HG03045 (cell line): ENCODE data around the gene OPHN1.
"Not testable (repeated sequence)": the region's sequence is repeated elsewhere in the genome, so short reads cannot be mapped to it uniquely, and the experiment has no call there.

Experiments
- ATAC-seq: cut with Tn5 transposase; IDR thresholded peaks from one replicate; pipeline ENCODE4 v1.9.1; 2021; ENCODE audit warnings: mild to moderate bottlenecking, moderate library complexity; ENCODE audit not compliant: unreplicated experiment

OPHN1 gene

DNA sequence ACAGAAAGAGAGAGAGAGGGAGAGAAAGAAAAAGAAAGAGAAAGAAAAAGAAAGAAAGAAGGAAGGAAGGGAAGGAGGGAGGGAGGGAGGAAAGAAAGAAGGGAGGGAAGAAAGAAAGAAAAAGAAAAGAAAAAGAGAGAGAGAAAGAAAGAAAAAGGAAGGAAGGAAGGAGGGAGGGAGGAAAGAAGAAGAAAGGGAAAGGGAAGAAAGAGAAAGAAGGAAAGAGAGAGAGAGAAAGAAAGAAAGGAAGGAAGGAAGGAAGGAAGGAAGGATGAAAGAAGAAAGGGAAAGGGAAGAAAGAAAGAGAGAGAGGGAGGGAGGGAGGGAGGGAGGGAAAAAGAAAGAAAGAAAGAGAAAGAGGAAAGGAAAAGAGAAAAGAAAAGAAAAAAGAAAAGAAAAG is 10.8 kb downstream of the OPHN1 start:
- no peak for ATAC-seq

DNA sequence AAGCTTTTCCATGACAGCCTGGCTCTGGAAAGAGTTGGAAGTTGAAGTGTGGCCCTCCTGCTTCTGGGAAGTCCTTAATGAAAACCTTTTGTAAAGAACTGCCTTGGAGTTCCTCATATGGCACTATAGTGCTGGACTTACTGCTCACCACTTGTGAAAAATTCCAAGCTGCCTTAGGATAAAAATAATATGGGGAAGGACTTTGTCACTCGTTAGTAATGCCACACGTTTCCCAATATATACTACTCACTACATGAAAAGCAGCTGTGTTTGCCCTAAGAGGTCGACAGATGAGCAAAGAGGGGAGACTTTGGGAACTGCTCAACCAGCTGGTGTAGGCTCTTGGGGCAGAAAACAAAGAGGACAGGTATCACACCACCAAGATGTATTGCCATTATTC is 11.7 kb downstream of the OPHN1 start:
- ATAC-seq, result no peak

DNA sequence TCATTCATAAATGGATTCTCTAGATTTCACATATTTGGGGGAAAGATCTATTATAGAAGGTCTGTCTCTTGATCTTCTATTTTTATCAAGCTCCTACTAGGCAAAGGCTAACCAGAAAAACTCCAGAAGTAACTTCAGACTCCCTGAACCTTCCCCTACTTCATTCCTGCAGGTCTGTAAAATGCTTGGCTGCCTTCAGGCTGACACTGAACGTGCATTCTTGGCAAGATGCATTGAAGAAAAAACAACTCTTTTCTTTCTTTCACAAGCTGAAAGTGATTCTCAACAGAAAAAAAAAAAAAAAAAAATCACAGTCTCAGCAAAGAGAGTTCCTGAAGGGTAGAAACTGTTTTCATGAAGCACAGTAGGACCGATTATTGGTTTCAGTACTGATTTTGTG is 12.7 kb downstream of the OPHN1 start:
- ATAC-seq, result no peak

DNA sequence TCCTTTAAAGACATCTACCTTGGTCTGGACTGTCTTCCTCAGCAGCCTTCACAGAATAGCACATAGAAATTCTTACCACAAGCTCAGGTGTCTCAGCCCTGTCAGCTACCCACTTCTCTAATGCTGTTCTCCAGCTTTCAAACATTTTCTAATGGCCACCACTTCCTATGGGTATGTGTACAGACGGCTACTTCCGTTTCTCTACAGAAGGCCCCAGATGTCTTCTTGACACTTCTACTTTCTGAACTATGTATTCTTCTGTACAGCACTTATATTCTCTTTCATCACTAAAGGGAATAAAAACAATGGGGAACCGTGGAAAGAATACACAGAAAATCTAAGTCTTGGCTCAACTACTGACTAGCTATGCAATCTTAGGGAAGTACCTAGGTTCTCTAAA is 13.3 kb downstream of the OPHN1 start:
- no peak for ATAC-seq

DNA sequence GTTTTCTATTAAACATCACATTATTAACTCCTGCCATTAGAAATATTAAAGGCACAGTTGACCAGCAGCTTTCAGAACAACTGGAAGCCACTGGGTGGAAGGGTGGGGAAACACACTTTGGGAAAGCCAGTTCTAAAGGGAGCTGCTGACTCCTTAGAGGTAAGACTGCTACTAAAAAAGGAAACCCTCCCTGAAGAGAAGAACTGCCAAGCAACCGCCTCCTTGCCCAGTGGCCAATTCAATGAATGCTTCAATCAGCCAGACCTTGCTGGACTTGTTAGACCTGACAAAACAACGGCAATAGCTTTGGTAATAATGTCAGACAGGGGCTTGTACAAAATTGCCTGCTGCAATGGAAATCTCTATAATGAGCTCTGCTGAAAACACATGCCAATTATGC is 15.6 kb downstream of the OPHN1 start:
- ATAC-seq, result no peak

DNA sequence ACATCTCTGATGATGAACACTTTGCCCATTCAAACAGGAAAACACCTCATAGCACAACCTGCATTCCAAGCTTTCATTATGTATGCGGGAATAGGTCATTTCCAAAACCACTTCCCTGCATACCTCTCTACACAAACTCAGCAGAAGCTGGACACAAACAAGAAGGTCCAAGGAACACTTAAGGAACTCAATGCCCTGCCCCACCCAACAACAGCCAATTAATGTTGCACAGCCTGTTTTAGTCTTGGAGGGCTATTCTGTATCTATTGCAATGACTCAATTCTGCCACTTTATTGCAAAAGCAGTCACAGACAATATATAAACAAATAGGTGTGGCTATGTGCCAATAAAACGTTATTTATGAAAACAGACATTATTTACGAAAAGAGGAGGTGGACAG is 16.7 kb downstream of the OPHN1 start:
- ATAC-seq, result no peak

DNA sequence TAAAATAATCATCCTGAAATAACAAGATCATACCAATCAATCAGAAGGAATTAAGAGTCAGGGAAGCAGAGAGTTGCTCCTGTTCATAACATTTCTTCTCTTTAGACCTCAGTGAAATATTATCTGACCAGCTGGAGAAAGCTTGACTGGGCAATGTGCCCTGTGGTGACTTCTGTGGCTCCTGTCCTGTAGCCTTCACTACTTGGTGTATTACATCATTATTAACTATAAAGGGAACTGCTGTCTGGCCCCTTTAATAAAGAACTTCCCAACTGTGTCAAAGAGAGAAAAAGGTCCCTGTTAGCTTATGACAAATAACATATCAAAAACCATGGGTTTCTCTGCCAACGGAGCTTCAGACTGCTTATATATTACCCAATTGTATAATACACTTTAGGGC is 18.0 kb downstream of the OPHN1 start:
- ATAC-seq, result no peak

DNA sequence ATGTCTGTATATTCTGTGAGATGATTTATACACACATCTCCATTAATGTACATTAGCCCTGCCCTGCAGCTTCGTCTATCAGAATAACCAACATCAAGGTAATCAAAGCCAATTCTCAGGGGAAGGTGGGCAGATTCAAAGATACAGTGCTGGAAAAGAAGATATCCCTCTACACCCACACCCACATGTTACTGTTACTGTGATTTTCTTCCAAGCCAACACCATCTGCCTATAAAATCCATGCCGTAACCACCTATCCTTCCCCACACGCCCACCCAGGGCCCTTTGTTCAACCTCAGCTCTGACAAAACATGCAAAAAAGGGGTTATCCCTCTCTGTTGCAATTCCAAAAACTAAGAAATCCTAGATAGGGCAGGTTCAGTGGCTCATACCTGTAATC is 20.0 kb downstream of the OPHN1 start:
- no peak for ATAC-seq

DNA sequence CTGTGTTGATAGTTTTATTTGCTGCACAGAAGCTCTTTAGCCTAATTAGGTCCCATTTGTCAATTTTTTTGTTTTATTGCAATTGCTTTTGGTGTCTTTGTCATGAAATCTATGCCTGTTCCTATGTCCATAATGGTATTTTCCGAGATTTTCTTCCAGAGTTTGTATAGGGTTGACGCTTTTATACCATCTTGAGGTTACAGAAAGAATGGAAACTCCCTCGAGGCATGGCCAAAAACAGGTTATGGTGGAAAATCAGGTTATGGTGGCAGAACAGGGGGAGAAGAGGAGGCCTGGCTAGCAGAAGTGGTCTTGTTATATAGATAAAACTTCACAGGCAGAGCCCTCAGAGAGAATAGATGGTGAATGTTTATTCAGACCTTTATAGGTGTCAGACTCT is 21.6 kb downstream of the OPHN1 start:
- no peak for ATAC-seq

DNA sequence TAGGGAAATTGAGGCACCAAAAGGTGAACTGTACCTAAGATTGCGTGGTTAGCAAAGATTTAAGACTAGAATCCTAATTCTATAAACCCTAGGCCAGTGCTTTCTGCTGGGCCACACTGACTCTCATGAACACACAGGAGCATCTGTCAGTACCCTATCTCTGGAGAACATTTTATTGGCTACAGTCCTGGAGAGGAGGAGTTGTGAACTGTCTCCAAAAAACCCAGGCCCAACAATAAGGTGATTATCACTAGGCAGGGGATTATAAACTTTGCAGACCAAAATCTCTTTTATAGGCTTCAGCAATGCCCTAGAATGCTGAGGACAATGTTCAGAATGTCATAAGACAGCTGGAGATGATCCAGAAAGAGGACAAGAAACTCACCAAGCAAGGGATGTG is 24.1 kb downstream of the OPHN1 start:
- no peak for ATAC-seq

DNA sequence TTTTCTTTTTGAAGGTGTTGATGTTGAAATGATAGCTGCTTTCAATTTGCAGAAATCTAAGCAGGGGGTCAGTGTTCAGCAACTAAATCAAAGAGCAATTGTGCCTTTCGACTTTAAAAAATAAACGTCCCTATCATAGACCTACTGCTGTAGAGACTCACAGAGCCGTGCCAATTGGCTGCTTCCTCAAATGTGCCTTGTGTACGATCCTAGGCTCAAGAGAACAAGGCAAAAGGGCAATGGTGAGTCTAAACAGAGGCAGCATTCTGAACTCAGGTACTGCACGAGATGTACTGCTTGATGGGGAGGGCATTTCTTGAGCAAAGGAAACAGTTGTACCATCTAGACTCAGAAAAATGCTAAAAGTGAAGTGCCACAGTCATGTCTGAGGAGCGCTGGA is 29.8 kb downstream of the OPHN1 start:
- ATAC-seq, result no peak

DNA sequence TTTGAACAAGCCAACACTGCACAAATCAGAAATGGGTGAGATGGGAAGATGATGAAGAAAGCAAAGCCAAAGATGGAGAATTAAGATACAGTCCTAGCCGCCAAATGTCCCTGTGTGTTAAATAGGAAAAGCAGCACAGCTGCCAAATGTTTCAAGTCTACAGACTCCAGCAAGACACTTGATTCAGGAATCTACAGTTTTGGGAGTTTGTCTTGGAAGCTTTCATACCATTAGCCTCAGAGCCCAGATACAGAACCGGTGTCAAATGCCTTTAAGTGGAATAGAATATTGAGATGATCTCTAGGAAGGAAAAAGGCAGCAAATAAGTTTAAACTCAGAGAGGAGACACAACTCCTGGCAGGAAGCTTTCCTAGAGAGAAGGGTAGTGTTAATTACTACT is 30.3 kb downstream of the OPHN1 start:
- ATAC-seq, result no peak

DNA sequence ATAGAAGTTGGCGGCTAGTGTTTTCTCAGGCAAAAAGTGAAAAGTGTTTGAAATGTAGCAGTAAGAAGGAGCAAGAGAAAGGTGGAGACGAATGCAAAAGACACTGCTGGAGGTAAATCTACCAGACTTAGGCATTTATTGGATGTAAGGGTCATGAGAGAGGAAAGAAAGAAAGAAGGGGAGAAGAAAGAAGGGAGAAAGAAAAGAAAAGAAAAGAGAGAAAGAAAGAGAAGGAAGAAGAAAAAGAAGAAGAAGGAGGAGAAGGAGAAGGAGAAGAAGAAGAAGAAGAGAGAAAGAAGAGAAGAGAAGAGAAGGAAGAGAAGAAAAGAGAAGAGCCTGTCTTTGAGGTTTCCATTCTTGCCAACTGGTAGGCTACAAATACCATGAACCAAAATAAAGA is 31.2 kb downstream of the OPHN1 start:
- no peak for ATAC-seq

DNA sequence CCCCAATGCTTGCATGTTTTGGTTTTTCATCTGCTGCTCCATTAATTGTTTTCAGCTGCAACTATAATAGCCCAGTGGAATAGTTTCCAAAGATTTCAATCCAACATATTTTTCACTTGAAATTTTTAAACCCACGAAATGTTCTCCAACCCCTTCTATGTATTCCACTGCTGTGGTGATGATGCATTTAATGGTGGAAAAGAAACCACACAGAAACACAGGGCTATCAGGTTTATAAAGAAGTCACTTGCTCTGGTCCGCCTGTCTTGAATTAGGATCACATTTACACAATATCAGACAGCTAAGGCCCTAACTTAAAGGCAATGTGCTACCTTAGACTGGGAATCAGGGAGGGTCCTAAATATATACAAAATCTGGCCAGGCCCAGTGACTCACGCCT is 35.0 kb downstream of the OPHN1 start:
- no peak for ATAC-seq

DNA sequence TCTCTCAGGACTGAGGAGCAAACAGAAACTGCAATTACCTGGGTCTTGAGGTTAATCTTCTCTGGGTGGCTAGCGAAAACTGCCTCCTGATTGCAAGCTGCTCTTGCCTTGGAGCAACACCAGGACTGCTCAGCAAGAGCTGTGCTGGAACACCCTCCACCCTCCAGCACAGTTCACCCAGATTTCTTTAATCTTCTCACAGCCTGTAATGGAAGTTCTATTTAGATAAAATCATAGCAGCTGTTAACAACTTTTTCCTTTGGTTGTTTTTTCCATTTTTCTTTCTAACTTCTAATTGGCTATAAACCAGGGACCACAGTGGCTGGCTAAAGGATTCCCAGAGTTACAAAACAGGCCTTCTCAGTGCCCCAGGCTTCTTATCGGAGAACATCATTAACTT is 36.3 kb downstream of the OPHN1 start:
- ATAC-seq, result no peak

DNA sequence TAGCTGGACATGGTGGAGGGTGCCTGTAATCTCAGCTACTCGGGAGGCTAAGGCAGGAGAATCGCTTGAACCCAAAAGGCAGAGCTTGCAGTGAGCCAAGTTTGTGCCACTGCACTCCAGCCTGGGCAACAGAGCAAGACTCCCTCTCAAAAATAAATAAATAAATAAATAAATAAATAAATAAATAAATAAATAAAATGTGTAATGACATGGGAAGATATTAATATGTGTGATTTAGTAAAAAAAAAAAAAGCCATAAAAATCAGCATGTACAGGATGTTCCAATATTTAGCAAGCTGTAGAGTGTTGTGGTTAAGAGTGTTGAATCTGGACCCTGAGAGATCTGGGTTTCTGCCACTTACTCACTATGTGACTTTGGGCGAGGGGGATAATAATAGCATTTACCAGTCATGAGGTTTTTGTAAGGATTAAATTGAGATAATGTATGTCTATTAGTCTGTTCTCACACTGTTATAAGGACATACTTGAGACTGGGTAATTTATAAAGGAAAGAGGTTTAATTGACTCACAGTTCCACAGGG is 43.8 kb downstream of the OPHN1 start:
- not testable (repeated sequence) for ATAC-seq

DNA sequence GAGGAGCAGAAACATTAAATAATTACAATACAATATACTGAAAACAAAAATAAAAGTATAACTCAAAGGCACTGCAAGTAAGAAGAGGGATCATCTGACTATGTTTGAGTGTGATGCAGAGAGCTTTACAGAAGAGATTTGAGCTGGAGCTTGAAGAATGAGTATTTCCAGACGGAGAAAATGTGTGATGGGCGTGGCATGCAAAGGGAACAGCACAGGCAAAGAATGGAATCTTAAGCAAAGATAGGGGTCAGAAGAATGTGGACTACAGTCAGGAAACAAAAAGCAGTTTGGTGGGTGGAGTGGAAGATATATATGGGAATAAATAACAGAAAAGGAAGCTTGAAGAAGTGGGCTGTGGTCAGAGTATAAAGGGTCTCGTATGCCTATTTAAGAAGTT is 45.5 kb downstream of the OPHN1 start:
- ATAC-seq, result no peak

DNA sequence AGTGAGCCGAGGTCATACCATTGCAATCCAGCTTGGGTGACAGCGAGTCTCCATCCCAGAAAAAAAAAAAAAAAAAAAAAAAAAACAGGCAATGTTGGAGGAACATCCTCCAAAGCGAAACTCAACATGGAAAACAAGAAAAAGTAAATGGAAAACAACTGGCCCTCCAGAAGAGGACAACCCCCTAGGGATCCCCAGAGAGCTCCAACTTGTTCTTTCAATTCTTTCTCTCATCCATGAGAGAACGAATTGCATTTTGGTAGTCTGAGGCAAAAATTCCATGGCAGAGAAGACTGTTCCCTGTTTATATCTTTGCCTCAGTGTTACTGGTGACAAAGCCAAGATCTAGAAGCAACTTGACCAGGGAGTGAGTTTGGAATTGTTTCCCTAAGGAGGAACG is 49.8 kb downstream of the OPHN1 start:
- ATAC-seq, result no peak

DNA sequence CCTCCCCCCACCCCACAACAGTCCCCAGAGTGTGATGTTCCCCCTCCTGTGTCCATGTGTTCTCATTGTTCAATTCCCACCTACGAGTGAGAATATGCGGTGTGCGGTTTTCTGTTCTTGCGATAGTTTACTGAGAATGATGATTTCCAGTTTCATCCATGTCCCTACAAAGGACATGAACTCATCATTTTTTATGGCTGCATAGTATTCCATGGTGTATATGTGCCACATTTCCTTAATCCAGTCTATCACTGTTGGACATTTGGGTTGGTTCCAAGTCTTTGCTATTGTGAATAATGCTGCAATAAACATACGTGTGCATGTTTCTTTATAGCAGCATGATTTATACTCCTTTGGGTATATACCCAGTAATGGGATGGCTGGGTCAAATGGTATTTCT is 55.7 kb downstream of the OPHN1 start:
- ATAC-seq, result not testable (repeated sequence)

DNA sequence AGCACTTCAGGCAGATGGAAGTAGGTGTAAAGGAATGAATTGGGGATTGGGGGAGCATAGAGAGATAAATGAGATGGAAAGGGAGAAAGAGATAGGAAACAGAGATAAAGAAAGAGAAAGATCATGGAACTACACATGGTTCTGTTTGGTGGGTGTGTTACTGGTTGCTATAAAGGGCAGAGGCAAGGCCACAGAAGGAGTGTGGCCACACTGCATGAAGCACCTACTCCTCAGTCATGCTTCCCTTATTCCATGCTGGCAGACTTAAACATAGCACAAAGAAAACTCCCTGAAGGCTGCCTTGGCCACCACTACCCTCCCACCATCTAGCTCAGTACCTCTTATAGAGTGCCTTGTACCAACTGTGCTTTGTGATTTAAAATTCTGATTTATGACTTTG is 56.9 kb downstream of the OPHN1 start:
- ATAC-seq, result no peak

DNA sequence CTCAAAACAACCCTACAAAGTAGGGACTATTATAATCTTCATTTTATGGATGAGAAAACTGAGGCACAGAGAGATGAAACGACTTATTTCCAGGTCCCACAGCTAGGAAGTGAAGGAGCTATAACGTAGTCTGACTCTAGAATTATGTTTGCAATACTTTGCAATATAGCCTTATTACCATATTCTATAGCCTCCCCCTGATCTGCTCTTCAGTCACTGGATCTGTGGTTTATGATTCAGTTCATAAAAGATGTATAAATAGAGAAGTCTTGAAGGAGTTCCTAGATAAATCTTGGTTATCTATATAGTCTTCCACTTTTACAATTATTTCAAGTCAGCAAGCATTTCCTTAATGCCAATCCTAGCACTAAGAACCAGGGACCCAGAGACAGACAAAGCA is 57.5 kb downstream of the OPHN1 start:
- no peak for ATAC-seq

DNA sequence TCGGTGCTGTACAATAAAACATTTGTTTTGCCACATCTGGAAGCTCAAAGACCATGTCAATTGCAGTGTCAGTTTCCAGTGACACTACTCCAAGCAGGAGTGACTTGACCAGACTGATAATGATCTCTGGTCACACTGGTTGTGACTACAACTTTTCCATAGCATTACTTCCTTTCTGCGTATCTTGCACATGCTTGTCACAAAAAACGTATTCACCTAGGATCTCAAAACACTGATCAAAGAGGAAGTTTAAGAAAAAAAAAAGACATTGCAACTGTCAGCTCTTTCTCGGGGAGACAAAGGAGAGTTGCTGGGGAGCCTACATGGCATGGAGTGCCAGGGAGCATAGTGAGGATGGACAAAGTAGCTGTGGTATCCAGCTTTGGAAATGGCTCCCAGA is 60.6 kb downstream of the OPHN1 start:
- no peak for ATAC-seq

DNA sequence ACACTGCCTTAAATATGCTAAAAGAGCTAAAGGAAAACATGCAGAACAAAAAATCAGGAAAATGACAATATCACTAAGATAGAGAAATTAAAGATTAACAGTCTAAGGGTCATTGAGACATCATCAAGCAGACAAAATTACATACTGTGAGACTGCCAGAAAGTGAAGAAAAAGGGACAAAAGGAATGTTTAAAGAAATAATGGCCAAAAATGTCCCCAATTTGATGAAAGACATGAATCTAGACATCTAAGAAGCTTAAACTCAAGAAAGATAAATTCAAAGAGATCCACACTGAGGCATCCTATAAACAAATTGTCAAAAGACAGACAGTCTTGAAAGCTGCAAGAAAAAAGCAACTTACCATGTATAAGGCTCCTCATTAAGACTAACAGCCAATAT is 63.7 kb downstream of the OPHN1 start:
- no peak for ATAC-seq

DNA sequence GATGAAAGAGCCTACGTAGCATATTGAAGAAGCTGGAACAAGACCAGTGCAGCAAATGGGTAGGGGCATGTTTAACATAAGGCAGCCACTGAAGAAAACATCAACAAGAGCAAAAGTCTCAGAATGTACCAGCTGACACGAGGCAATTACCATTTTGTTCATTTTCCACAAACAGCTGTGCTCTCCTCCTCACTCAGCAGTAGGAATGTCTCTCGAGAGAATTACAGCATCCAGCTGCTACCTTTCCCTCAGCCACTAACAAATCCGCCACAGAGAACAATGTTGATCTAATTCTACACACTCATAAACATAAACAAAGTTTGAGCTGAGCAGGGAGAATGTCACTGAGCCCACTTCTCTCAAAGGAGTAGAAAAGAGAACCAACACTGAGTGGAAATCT is 68.0 kb downstream of the OPHN1 start:
- no peak for ATAC-seq
